Natural killer cell (primary cell): Measurements from ENCODE around the gene CCDC78. TPM values are rescaled to one million over a fixed set of nuclear protein-coding genes. Genes with fewer than 3 reads are reported as not detected.

Experiments
- ATAC-seq, 3 donors: fragments of 150-1000 bp in 2 of 3; fragments of 200-7000 bp in 1 of 3; cut with Tn5 transposase; 1 replicate in 1 of 3; 2 replicates in 2 of 3; pipeline ENCODE4 v1.10.0; 2021; ENCODE audit warnings: mild to moderate bottlenecking in 2 of 3, moderate library complexity in 2 of 3
- DNase-seq, 2 donors: peaks; one replicate each; pipeline versions ENCODE4 v3.0.0 to v3.0.0-alpha.2; 2013 to 2021; ENCODE audit warnings: mixed read lengths in 1 of 2
- H3K27ac ChIP-seq: one replicate; pipeline ENCODE4 v1.5.1; 2013; ENCODE audit warnings: mild to moderate bottlenecking, low read length
- H3K27me3 ChIP-seq: one replicate; pipeline ENCODE4 v1.6.1; 2013; ENCODE audit warnings: low read length; ENCODE audit not compliant: control insufficient read depth, insufficient read depth
- H3K36me3 ChIP-seq: one replicate; pipeline ENCODE4 v1.6.1; 2013; ENCODE audit warnings: low read length; ENCODE audit not compliant: control insufficient read depth, insufficient read depth
- H3K4me1 ChIP-seq: one replicate; pipeline ENCODE4 v1.6.1; 2013; ENCODE audit warnings: low read length; ENCODE audit not compliant: control insufficient read depth, insufficient read depth
- H3K4me3 ChIP-seq: one replicate; pipeline ENCODE4 v1.5.1; 2013; ENCODE audit warnings: low read length
- H3K9me3 ChIP-seq: one replicate; pipeline ENCODE4 v1.6.1; 2013; ENCODE audit warnings: low read length; ENCODE audit not compliant: control insufficient read depth, insufficient read depth
- H3K27ac Mint-ChIP-seq, 2 donors: one replicate each; pipeline ENCODE4 v1.8.0; 2022; ENCODE audit warnings: mild to moderate bottlenecking in 2 of 2, mixed read lengths in 2 of 2, moderate library complexity in 1 of 2
- H3K27me3 Mint-ChIP-seq, 2 donors: one replicate each; pipeline ENCODE4 v1.8.0; 2022; ENCODE audit warnings: low read depth in 2 of 2, mixed read lengths in 2 of 2
- H3K36me3 Mint-ChIP-seq: one replicate; pipeline ENCODE4 v1.8.0; 2022; ENCODE audit warnings: mixed read lengths
- H3K4me1 Mint-ChIP-seq, 2 donors: one replicate each; pipeline ENCODE4 v1.8.0; 2022; ENCODE audit warnings: mixed read lengths in 2 of 2
- H3K4me3 Mint-ChIP-seq: one replicate; pipeline ENCODE4 v1.8.0; 2022; ENCODE audit warnings: mild to moderate bottlenecking, moderate library complexity, mixed read lengths
- H3K9me3 Mint-ChIP-seq, 2 donors: one replicate each; pipeline ENCODE4 v1.8.0; 2022; ENCODE audit warnings: mixed read lengths in 2 of 2
- WGBS: methylation state at CpG from one replicate; pipeline ENCODE4 v1.1.7; 2013; ENCODE audit warnings: missing lambda C conversion rate; ENCODE audit not compliant: insufficient coverage; 5-methylcytosine and 5-hydroxymethylcytosine counted together
- intact Hi-C: fragments of 100-400 bp; cut with micrococcal nuclease; formaldehyde crosslinking; loops from one replicate; pipeline ENCODE4 v1.14.2; 2022
- total RNA-seq, 4 donors: library from RNA; stranded (reverse); fragments of 120-200 nt in 1 of 4; gene quantifications; one replicate each; pipeline versions ENCODE4 v1.2.3 to v1.2.4, GENCODE V29; 2013 to 2022
- TF ChIP-seq, protein P1 (sequence below): fragments of 200-600 bp; IDR thresholded peaks from one replicate; pipeline ENCODE4 v1.8.0; 2022; ENCODE audit warnings: antibody characterized with exemption

CCDC78 gene
- total RNA-seq, 3 donors from 2014 or later (not counting 1 experiment from before 2014, with no cell fraction given): 6.2 to 10.0 (median 7.7) TPM

- H3K27me3 ChIP-seq: peaks cover 54% of the 10 kb centered on the region
- H3K4me1 ChIP-seq: peaks cover 9% of the 10 kb centered on the region
- H3K36me3 Mint-ChIP-seq: no peaks in the 10 kb centered on the region
- H3K9me3 Mint-ChIP-seq: no peaks in the 10 kb centered on the region
- peaks cover 19 to 24% of the 10 kb centered on the region in 2 donors for H3K27me3 Mint-ChIP-seq
- DNase-seq (no peak), ATAC-seq (peak in 1 of 3 donors; percentile 21)
- no peak within 1 kb of the TSS for H3K4me3 ChIP-seq
- no peaks in the 10 kb centered on the region for H3K9me3 ChIP-seq
- H3K4me3 Mint-ChIP-seq: no peak within 1 kb of the TSS
- H3K27ac Mint-ChIP-seq: no peak within 1 kb of the TSS
- H3K27ac ChIP-seq: no peak within 1 kb of the TSS
- no peaks in the 10 kb centered on the region for H3K4me1 Mint-ChIP-seq
- WGBS: 1% methylated on average over 115 of the region's 115 CpGs
- TF ChIP-seq, protein P1, sequence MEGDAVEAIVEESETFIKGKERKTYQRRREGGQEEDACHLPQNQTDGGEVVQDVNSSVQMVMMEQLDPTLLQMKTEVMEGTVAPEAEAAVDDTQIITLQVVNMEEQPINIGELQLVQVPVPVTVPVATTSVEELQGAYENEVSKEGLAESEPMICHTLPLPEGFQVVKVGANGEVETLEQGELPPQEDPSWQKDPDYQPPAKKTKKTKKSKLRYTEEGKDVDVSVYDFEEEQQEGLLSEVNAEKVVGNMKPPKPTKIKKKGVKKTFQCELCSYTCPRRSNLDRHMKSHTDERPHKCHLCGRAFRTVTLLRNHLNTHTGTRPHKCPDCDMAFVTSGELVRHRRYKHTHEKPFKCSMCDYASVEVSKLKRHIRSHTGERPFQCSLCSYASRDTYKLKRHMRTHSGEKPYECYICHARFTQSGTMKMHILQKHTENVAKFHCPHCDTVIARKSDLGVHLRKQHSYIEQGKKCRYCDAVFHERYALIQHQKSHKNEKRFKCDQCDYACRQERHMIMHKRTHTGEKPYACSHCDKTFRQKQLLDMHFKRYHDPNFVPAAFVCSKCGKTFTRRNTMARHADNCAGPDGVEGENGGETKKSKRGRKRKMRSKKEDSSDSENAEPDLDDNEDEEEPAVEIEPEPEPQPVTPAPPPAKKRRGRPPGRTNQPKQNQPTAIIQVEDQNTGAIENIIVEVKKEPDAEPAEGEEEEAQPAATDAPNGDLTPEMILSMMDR: no peak
- no peaks in the 10 kb centered on the region for H3K36me3 ChIP-seq
- intact Hi-C loops: no loop called here
These were observed 20.6 kb downstream of the CCDC78 start, which contains the start of gene FBXL16 for GRCh38 chr16:705431-706188. TSS of gene FBXL16 (minus strand) at chr16:705801. CDS start at chr16:697405, 8,396 bp downstream.

GRCh38 chr16:704552-705380, 21.5 kb downstream of the CCDC78 start:
- H3K36me3 Mint-ChIP-seq: no peaks in the 10 kb centered on the region
- no peaks in the 10 kb centered on the region for H3K9me3 Mint-ChIP-seq
- Histone ChIP-seq H3K4me3 (no peak overlapping the region), H3K36me3 (no peaks in the 10 kb centered on the region), H3K27me3 (peaks cover 56% of the 10 kb centered on the region), H3K4me1 (peaks cover 16% of the 10 kb centered on the region), H3K27ac (no peak overlapping the region), H3K9me3 (peaks cover 3% of the 10 kb centered on the region)
- TF ChIP-seq, protein P1: no peak
- DNase-seq (no peak), ATAC-seq (no peak)
- no peak overlapping the region for H3K27ac Mint-ChIP-seq
- intact Hi-C loops: no loop called here
- 21% methylated on average over 46 of the region's 50 CpGs for WGBS
- H3K27me3 Mint-ChIP-seq: peaks cover 19 to 27% of the 10 kb centered on the region in 2 donors
- no peak overlapping the region for H3K4me3 Mint-ChIP-seq
- H3K4me1 Mint-ChIP-seq: no peaks in the 10 kb centered on the region

GRCh38 chr16:704047-704446, 22.2 kb downstream of the CCDC78 start:
- intact Hi-C loops: no loop called here
- H3K9me3 ChIP-seq: peaks cover 3% of the 10 kb centered on the region
- 61% methylated on average over 7 of the region's 7 CpGs for WGBS

More at GRCh38 chr16:704047-704446, 22.2 kb downstream of the CCDC78 start:
- no peak overlapping the region for H3K27ac ChIP-seq
- H3K4me1 ChIP-seq: peaks cover 24% of the 10 kb centered on the region
- no peak overlapping the region for H3K4me3 Mint-ChIP-seq
- TF ChIP-seq, protein P1: no peak
- ATAC-seq (no peak), DNase-seq (no peak)
- no peaks in the 10 kb centered on the region for H3K36me3 Mint-ChIP-seq
- peaks cover 19 to 27% of the 10 kb centered on the region in 2 donors for H3K27me3 Mint-ChIP-seq
- no peaks in the 10 kb centered on the region for H3K9me3 Mint-ChIP-seq
- H3K36me3 ChIP-seq: no peaks in the 10 kb centered on the region
- H3K4me3 ChIP-seq: no peak overlapping the region
- no peak overlapping the region for H3K27ac Mint-ChIP-seq
- H3K27me3 ChIP-seq: peaks cover 54% of the 10 kb centered on the region
- H3K4me1 Mint-ChIP-seq: no peaks in the 10 kb centered on the region
